Measurements from ENCODE around the gene SLC38A5.
A peak's percentile ranks its signal among the peaks of the same experiment; 100 is the strongest.
"Not testable (repeated sequence)": the region's sequence is repeated elsewhere in the genome, so short reads cannot be mapped to it uniquely, and the experiment has no call there.

The SLC38A5 gene

DNA sequence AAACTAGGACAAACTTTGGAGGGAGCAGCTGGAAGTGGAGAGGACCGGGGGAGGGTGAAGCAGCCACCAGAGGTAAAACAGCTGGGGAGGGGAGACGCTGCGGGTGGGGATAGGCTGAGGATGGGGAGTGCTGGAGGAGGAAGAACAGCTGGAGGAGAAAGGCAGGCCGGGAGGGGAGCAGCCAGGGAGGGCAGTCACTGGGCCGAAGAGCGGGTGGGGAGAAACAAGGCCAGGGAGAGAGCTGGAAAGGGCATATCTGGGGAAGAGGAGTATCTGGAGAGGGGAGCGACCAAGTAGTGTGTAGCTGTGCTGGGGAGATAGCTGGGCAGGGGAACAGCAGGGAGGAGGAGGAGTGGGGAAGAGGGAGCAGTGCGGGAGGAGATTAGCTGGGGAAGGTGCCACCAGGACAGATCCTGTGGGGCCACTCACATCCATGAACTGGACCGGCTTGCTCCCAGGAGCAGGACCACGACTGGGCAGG, 2.7 kb downstream of the SLC38A5 start:
- no peak for DNase-seq

DNA sequence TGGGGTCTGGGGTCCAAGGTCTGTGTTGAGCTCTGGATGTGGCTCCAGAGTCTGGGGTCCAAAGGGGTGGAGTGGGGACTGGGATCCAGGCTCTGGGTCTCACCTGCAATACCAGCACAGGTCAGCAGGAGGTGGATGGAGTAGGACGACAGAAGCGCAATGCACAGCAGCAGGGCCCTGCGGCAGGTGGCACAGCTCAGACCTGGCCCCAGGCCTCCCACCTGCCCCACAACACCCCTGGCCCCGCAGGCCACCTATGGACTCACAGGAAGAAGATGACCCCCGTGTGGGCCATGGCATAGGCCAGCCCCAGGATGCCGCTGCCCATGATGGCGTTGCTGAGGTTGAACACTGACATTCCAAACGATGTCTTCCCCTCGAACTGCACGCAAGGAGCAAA, 3.4 kb downstream of the SLC38A5 start:
- peak in 1 of 4 experiments; percentile 17 for DNase-seq

DNA sequence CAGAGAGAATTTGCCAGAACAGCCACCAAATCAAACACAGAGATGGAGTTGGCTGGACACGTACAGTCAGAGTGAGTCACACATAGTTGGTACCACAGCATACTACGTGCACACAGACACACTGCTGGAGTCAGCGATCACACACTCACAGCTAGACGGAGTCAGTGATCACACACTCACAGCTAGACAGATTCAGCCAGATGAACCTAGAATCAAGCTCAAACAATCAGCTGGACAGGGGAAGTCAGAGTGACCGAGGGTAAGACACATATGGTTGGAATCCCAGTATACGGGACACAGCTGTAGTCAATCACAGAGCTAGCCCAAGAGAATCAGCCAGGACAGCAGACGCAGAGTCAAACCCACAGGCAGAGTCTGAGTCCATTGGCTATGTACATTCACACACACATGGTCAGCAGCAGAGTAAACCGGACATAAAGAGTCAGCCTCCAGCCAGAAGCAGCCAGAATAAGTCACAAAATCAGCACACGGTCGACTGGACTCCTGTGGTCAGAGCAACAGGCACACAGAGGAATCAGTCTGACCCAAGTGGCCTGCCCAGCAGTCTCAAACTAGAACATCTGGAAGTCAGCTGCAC, 4.6 kb downstream of the SLC38A5 start:
- DNase-seq, result no peak

DNA sequence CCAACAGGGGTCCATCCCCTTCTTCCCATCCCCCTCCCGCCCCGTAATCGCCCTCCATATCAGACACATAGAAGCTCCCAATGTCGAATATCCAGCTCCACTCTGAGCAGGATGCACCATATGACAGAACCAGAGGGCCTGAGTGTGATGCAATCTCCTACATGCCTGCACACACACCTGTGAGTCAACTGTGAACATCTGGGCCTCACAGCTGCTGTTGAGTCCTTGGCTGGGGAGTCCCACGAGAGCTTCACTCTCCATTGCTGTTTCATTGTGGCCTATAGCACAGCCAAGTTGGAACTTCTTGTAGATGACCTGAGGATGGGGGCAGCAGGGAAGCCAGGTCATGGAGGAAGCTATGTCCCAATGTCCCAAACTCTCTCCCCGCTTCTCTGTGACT, 8.2 kb downstream of the SLC38A5 start:
- no peak for DNase-seq

DNA sequence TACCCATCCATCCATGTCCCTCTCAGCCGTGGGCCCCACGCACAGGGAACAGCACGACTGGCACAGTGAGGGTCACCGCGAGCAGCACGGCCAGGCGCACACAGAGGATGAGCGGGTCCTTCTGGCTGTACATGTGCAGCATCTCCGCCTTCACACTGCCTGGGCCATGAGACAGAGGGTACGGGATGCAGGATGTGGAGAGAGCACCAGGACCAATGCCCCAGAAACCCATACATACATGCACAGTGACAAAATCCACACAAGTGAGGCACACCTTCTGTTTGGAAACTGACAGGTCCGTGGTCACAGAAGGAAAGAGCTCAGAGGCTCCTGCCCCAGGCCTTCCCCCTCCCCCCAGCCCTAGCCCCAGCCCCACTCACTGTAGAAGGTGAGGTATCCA, 9.5 kb downstream of the SLC38A5 start:
- DNase-seq, result no peak

DNA sequence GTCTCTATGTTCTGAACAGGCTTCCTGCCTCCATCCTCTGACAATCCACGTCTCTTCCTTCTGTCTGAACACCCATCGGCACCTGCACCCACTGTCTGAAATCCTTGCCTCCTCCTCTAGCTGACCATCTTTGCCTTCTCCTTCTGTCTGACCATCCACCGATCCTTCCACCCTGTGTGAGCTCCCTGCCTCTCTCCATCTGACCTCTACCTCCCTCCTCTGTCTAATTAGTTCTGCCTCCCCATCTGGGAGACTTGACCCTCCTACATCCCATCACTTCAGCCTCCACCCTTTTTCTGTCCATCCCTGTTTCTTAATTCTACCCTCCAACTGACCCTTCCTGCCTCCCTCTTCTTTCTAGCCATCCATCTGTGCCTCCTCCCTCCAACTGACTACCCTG, 10.0 kb downstream of the SLC38A5 start:
- DNase-seq, result no peak

DNA sequence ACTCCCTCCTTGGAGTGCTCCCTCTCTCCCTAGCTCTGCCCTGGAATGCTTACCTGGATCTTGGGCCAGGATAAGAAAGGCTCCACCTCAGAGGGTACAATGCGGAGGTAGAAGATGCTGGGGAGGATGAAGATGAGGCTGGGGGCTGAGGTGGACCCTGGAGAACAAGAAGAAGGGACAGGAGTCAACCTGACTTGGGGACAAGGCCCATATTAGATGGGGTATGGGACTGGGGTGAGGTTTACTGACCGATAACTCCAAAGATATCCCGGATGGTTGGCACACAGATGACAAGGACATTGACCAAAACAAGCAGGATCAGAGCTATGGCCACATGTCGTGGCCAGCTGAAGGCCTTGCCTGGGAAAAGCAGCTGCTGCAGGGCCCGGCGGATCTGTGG, 10.6 kb downstream of the SLC38A5 start:
- no peak for DNase-seq

DNA sequence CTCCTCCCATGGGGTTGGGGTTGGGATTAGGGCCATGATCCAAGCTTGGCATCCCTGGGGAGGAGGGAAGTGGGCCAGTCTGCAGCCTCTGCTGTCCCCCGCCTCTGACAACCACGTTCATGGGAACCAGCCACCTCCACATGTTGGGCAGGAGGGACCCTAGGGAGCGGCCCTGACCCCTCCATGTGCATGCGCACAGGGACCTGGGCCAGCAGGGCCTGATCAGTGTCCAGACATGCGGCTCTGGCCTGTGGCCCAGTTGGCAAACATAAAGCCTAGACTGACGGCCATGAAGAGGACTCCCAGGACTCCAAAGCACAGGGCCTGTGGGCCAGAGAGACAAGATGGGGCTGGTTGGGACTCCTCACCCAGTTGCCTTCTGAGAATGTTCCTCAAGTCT, 11.3 kb downstream of the SLC38A5 start:
- no peak for DNase-seq

DNA sequence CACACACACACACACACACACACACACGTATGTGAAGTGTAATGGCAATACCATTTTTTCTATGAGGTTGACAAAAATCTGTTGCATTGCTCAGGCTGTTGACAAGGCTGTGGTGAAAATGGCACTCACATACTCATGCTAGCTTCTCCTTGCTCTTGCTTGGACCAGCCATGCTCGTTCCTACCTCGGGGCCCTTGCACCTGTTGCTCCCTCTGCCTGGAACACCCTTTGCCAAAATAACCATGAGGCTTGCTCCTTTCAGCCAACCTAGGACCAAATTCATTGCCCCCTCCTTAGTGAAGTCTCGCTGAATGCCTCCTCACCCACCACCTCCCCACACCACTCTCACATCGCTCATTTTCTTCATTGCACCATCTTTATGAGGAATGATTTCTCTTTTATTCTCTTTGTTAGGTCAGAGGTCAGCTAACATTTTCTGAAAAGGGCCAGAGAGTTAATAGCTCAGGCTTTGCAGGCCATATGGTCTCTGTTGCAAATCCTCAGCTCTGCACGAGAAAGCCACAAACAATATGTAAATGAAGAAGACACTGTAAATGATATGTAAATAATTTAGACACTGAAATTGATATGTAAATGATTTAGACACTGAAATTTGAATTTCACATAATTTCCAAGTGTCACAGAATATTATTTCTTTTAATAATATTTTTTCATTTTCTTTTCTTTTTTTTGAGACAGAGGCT, 13.3 kb downstream of the SLC38A5 start:
- no peak for DNase-seq

DNA sequence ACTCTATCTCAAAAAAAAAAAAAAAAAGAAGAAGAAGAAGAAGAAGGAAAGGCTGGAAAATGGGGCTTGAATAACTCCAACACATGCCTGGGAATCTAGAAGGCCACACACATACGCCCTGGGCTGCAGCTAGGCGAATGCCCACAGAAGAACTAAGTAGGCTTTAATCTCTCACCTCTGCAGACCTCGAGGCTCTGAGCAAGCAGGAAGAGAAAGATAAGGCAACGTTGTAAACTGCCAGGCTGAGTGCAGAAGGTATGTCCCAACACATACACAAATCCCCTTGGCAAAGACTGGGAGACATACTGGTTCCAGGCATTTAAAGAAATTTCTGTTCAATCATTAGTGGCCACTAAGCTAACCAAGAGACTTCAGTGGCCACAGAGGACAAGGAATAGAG, 18.4 kb downstream of the SLC38A5 start:
- no peak for DNase-seq

DNA sequence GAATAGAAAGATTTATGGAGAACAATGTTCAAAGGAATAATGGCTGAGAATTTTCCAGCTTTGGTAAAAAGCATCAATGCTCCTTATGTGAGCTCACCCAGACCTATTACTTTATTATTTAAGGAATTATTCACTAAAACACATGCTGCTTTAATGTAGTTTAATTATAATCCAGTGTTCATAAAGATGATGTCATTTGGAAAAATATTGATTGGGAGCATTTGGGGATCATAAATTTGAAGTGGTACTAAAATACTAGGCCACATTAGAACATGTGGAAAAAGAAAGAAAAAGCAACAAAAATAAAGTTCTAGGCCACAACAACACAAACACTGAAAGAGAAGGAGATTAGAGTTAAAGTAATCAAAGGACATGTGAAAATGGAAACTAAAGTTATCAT, 20.0 kb downstream of the SLC38A5 start:
- no peak for DNase-seq

DNA sequence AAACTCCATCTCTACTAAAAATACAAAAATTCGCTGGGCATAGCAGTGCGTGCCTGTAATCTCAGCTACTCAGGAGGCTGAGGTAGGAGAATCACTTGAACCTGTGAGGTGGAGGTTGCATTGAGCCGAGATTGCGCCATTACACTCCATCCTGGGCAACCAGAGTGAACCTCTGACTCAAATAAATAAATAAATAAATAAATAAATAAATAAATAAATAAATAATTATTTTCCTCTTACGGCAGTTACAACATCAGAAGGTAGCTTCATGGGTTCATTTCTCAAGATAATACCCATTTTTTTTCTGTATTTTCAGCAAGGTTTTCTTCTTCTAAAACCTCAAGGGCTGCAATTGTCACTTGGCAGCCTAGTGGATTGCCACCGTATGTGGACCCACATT, 22.9 kb downstream of the SLC38A5 start:
- not testable (repeated sequence) for DNase-seq

DNA sequence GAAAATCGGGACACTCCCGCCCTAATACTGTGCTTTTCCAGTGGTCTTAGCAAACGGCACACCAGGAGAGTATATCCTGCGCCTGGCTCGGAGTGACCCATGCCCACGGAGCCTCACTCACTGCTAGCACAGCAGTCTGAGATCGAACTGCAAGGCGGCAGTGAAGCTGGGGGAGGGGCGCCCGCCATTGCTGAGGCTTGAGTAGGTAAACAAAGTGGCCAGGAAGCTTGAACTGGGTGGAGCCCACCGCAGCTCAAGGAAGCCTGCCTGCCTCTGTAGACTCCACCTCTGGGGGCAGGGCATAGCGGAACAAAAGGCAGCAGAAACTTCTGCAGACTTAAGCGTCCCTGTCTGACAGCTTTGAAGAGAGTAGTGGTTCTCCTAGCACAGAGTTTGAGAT, 36.3 kb downstream of the SLC38A5 start:
- peak in 1 of 4 experiments; percentile 1 for DNase-seq

DNA sequence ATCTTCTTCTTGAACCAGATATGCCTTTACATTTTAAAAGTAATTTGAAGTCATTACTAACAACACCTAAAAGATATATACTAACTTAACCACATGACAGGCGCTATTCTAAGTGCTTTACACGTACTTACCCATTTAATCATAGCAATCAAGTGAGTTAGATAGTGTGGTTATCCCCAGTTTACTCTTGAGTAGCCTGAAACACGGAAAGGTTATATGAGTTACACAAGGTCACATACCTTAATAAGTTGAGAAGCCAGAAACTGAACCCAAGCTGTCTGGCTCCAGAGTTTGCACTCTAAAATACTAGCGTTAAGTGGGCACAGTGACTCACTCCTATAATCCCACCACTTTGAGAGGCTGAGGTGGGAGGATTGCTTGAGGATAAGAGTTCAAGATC, 39.9 kb downstream of the SLC38A5 start:
- DNase-seq, result not testable (repeated sequence)

DNA sequence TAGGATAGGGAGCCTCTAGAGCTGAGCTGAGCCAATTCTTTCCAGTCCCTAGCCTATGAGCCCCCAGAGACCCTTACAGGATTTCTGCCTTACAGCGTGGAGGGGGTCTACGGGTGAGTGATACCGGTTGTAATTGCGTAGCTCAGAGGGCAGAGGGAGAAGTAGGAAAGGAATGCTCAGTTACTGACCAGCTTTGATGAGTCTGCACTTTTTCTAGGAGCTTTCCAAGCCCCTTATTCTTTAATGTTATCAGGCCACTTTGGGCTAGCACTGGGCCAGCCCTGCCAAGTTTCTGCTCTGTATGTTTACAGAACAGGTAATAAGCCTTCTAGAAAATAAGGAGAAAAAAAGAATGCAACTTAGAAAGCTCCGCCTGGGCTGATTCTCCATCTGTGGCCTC, 40.5 kb downstream of the SLC38A5 start:
- not testable (repeated sequence) for DNase-seq

DNA sequence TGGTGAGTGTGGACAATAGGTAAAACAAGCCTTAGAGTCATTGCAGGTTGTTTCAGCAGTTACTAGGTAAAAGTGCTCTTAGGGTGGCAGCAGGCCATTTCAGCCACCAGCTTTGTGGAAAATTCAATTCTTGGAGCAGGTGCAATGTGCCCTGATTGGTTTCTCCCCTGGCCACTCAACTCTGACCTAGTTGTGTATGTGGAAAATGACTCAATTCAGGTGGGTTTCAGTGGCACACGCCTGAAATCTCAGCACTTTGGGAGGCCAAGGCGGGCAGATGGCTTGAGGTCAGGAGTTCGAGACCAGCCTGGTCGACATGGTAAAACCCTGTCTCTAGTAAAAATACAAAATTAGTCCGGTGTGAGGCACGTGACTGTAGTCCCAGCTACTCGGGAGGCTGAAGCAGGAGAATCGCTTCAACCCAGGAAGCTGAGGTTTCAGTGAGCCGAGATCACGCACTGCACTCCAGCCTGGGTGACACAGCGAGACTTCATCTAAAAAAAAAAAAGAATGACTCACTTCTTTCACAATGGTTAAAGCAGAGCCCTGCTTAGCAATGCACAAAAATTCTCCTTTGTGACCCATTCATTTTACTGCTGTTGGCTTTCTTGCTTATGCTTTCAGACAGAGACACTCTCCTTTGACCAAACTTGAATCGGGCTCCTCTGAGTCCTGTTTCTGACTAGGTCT, 42.9 kb downstream of the SLC38A5 start:
- not testable (repeated sequence) for DNase-seq

DNA sequence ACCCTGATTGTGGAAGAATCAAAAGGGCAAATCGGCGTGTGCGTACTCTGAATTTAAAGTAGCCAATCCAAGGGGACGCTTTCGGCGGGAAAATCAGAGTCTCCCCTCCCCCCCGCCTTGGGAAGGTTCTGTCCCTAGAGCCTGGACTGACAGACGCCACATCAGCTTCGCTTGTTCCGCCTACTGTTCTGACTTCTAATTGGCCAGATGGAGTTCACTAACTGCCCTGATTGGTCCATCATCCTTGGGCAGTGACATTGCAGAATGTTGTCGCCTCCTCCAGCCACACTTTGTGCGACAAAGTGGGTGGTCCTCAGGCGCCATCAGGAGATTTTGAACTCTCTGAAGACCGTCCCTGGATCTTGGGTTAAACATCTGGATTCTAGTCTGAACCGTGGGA, 58.2 kb downstream of the SLC38A5 start, which contains the start of gene SSX4B:
Gene SSX4B (minus strand): TSS at position 101 of the 400 bp plus-strand sequence. CDS start 588 bp downstream, outside the sequence.
- DNase-seq, result not testable (repeated sequence)
